K562 (cell line): ENCODE measurements around the gene FXYD4. TPM values are rescaled to one million over a fixed set of nuclear protein-coding genes. Genes with fewer than 3 reads are reported as not detected.

Experiments
- ATAC-seq: fragments of 200-7000 bp; cut with Tn5 transposase; 3 replicates; pipeline ENCODE4 v1.9.1; 2020; ENCODE audit warnings: moderate library complexity
- BruUV-seq: library from RNA; stranded (reverse); fragments of 400-500 nt; replicated peaks from 2 replicates; lab custom pipeline; 2021; lab: Mats Ljungman, UMichigan
- CTCF ChIA-PET: fragments of 300-600 bp; formaldehyde crosslinking; extraction: SDS; loops from one replicate; lab custom pipeline; 2021; ENCODE audit warnings: low intra/inter-chr PET ratio; lab: Yijun Ruan, JAX
- POLR2A ChIA-PET: fragments of 300-600, 350-650 bp; sonication (Branson Sonifier 250); formaldehyde crosslinking; extraction: SDS; loops from one replicate; lab custom pipeline; 2021; ENCODE audit warnings: antibody characterized with exemption, inconsistent platforms; lab: Yijun Ruan, JAX
- DNase-seq, 4 experiments: peaks; one replicate each; pipeline versions ENCODE4 v3.0.0 to v3.0.0-alpha.2; 2011 to 2018; ENCODE audit warnings: low spot score in 3 of 4, mixed read lengths in 3 of 4; ENCODE audit errors: extremely low read depth in 1 of 4
- FAIRE-seq: peaks from 2 replicates; lab custom pipeline; 2011; peaks lifted over from hg19 to GRCh38; lab: Jason Lieb, UNC
- H2AFZ ChIP-seq: 2 replicates; pipeline ENCODE4 v1.6.0; 2011; ENCODE audit warnings: low read depth, low read length, control low read depth, inconsistent platforms
- H3K27ac ChIP-seq: fragments of 200-600 bp; 3 replicates; pipeline ENCODE4 v1.8.0; 2011; ENCODE audit warnings: low read depth, mild to moderate bottlenecking, control low read depth, inconsistent platforms, low read length, moderate library complexity, mixed read lengths; ENCODE audit errors: extremely low read depth
- H3K27me3 ChIP-seq, 2 experiments: fragments of 300-600 bp in 1 of 2; 2 replicates in 1 of 2; 3 replicates in 1 of 2; pipeline versions ENCODE4 v1.6.0 to v1.8.0; 2011; ENCODE audit warnings: inconsistent platforms in 2 of 2, low read length in 2 of 2, mild to moderate bottlenecking in 1 of 2, mixed read lengths in 1 of 2, moderate library complexity in 1 of 2; ENCODE audit not compliant: control insufficient read depth in 2 of 2, insufficient read depth in 2 of 2
- H3K36me3 ChIP-seq: fragments of 300-600 bp; 3 replicates; pipeline ENCODE4 v1.8.0; 2011; ENCODE audit warnings: mild to moderate bottlenecking, low read length, inconsistent platforms; ENCODE audit not compliant: control insufficient read depth, insufficient read depth
- H3K4me1 ChIP-seq, 2 experiments: fragments of 200-600 bp in 1 of 2; replicated peaks in 1 of 2; 2 replicates in 1 of 2; 3 replicates in 1 of 2; pipeline versions ENCODE4 v1.5.1 to v1.8.0; 2011; ENCODE audit warnings: inconsistent platforms in 2 of 2, low read length in 2 of 2, mild to moderate bottlenecking in 1 of 2, mixed read lengths in 1 of 2, moderate library complexity in 1 of 2; ENCODE audit not compliant: control insufficient read depth in 2 of 2, insufficient read depth in 2 of 2
- H3K4me2 ChIP-seq: 2 replicates; pipeline ENCODE4 v1.6.1; 2011; ENCODE audit warnings: low read length, control low read depth, inconsistent platforms, mixed read lengths; ENCODE audit not compliant: insufficient read depth
- H3K4me3 ChIP-seq: fragments of 200-600 bp; sonication (generic), shearing (Covaris generic); 2 replicates; pipeline ENCODE4 v1.5.1; 2016; ENCODE audit warnings: control low read depth, inconsistent platforms
- H3K79me2 ChIP-seq: fragments of 200-600 bp; 3 replicates; pipeline ENCODE4 v1.8.0; 2011; ENCODE audit warnings: low read length, inconsistent platforms; ENCODE audit not compliant: control insufficient read depth, insufficient read depth
- H3K9ac ChIP-seq, 2 experiments: 2 replicates each; pipeline versions ENCODE4 v1.6.0 to v1.6.1; 2011; ENCODE audit warnings: low read depth in 2 of 2, low read length in 2 of 2, control low read depth in 1 of 2, inconsistent platforms in 1 of 2, mild to moderate bottlenecking in 1 of 2, mixed read lengths in 1 of 2; ENCODE audit not compliant: insufficient read depth in 1 of 2
- H3K9me1 ChIP-seq: one replicate; pipeline ENCODE4 v1.6.0; 2011; ENCODE audit warnings: inconsistent platforms, mild to moderate bottlenecking, low read length, moderate library complexity; ENCODE audit not compliant: control insufficient read depth, insufficient read depth
- H3K9me3 ChIP-seq: replicated peaks from 2 replicates; pipeline ENCODE4 v1.5.1; 2011; ENCODE audit warnings: low read depth, low read length, inconsistent platforms; ENCODE audit not compliant: control insufficient read depth, insufficient read depth
- H4K20me1 ChIP-seq: replicated peaks from 2 replicates; pipeline ENCODE4 v1.6.1; 2011; ENCODE audit warnings: low read length, inconsistent platforms, mixed read lengths; ENCODE audit not compliant: control insufficient read depth, insufficient read depth
- CBX2 ChIP-seq: fragments of 200-600 bp; sonication (generic); IDR thresholded peaks from one replicate; pipeline ENCODE4 v1.6.1; 2012; ENCODE audit warnings: mild to moderate bottlenecking, low read length, inconsistent platforms; ENCODE audit not compliant: insufficient read depth, poor library complexity, severe bottlenecking
- HDAC2 ChIP-seq: fragments of 450-650 bp; IDR thresholded peaks from 2 replicates; pipeline ENCODE4 v1.6.1; 2016; ENCODE audit warnings: mild to moderate bottlenecking
- KLF6 ChIP-seq: fragments of 250-450 bp; sonication (Bioruptor Pico); IDR thresholded peaks from 2 replicates; pipeline ENCODE4 v1.4.0; 2020; ENCODE audit warnings: mild to moderate bottlenecking, moderate library complexity, borderline replicate concordance
- POLR2AphosphoS5 ChIP-seq: IDR thresholded peaks from 2 replicates; pipeline ENCODE4 v1.6.1; 2011; ENCODE audit warnings: mild to moderate bottlenecking, low read depth, low read length, moderate library complexity; ENCODE audit not compliant: control insufficient read depth, insufficient read depth
- ZC3H11A ChIP-seq: IDR thresholded peaks from 2 replicates; pipeline ENCODE4 v1.6.1; 2012; ENCODE audit warnings: low read depth, low read length, improper control_type of control experiment
- ZNF318 ChIP-seq, 2 experiments: fragments of 450-650 bp; IDR thresholded peaks; 2 replicates each; pipeline ENCODE4 v1.6.1; 2016; ENCODE audit warnings: mild to moderate bottlenecking in 2 of 2, borderline replicate concordance in 1 of 2, low read depth in 1 of 2, moderate library complexity in 1 of 2
- WGBS: fragments of 100-300 bp; shearing (Covaris generic); methylation state at CpG from one replicate; pipeline ENCODE4 v1.1.6; 2016; ENCODE audit warnings: low coverage, mixed read lengths; ENCODE audit not compliant: insufficient coverage; ENCODE audit errors: missing lambda C conversion rate; 5-methylcytosine and 5-hydroxymethylcytosine counted together
- in situ Hi-C: fragments of 300-500 bp; cut with MboI; formaldehyde crosslinking; loops from 4 replicates; pipeline ENCODE4 v1.15.0; 2018; ENCODE audit warnings: inconsistent platforms, mixed read lengths
- intact Hi-C: fragments of 100-400 bp; cut with micrococcal nuclease; formaldehyde crosslinking; loops from 2 replicates; pipeline ENCODE4 v1.14.2; 2022
- polyA plus RNA-seq, 8 experiments: library from polyadenylated mRNA; depleted of rRNA in 4 of 8; stranded (reverse) in 5 of 8; unstranded in 3 of 8; fragments of >200 nt; fragmentation: Nextera tagmentation in 2 of 8; fragmentation: Illumina TruSeq in 1 of 8; extraction: Ambion mirVana in 2 of 8; extraction: Trizol in 1 of 8; gene quantifications; 2 replicates each; pipeline versions ENCODE4 v1.2.1 to v1.2.3, GENCODE V29; 2011 to 2014; ENCODE audit warnings: inconsistent platforms in 1 of 8, missing spikeins in 1 of 8
- total RNA-seq, 7 experiments: library from RNA; depleted of rRNA in 6 of 7; stranded (reverse); fragments of >200 nt in 6 of 7; fragmentation: Illumina TruSeq in 2 of 7; extraction: Trizol in 2 of 7; gene quantifications; 2 replicates each; pipeline versions ENCODE4 v1.2.1 to v1.2.3, GENCODE V29; 2011 to 2021; ENCODE audit warnings: low replicate concordance in 1 of 7
- TF ChIP-seq, protein P1 (sequence below), 2 experiments: fragments of 450-650 bp in 1 of 2; sonication (generic) in 1 of 2; formaldehyde crosslinking in 1 of 2; IDR thresholded peaks in 1 of 2; conservative IDR thresholded peaks in 1 of 2; 2 replicates each; pipeline versions ENCODE4 v1.6.1 to v1.8.1; 2016 to 2023; ENCODE audit warnings: mild to moderate bottlenecking in 2 of 2, moderate library complexity in 2 of 2, inconsistent platforms in 1 of 2, missing genetic modification reagents in 1 of 2
- TF ChIP-seq, protein P2 (sequence below): fragments of 200-800 bp; sonication (Bioruptor generic); IDR thresholded peaks from 2 replicates; pipeline ENCODE4 v1.6.1; 2017; ENCODE audit warnings: missing genetic modification characterization, missing compliant biosample characterization

Gene FXYD4
- total and polyA plus RNA-seq, 9 of the 15 experiments (the other 6 are each of a cell fraction or from before 2014, with no cell fraction given) = not detected

GRCh38 chr10:43351301-43351700 lies 20.1 kb upstream of the FXYD4 start:
- no peak for ATAC-seq
- Histone ChIP-seq H3K27me3 (peaks cover 13 to 19% of the 10 kb centered on the region in 2 experiments; a peak in 4 of 5 replicates), H3K79me2 (no peaks in the 10 kb centered on the region), H3K4me3 (no peak overlapping the region), H2AFZ (no peak overlapping the region), H3K4me2 (no peak overlapping the region), H3K9me3 (no peaks in the 10 kb centered on the region), H3K36me3 (no peaks in the 10 kb centered on the region), H3K9ac (no peak overlapping the region), H4K20me1 (no peaks in the 10 kb centered on the region), H3K9me1 (no peaks in the 10 kb centered on the region), H3K4me1 (peaks cover 6 to 22% of the 10 kb centered on the region in 2 experiments)
- no peak for DNase-seq
- WGBS = 14% methylated on average over 10 of the region's 14 CpGs
- in situ Hi-C loops = no loop called here
- FAIRE-seq = no peak
- CTCF ChIA-PET = no interaction called here
- POLR2A ChIA-PET = no interaction called here
- intact Hi-C loops = no loop called here
- no TSS peak for BruUV-seq
- TF ChIP-seq, protein P1, sequence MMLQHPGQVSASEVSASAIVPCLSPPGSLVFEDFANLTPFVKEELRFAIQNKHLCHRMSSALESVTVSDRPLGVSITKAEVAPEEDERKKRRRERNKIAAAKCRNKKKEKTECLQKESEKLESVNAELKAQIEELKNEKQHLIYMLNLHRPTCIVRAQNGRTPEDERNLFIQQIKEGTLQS (IDR thresholded peaks at IDR 0.05) = no peak
- TF ChIP-seq, protein P1 (CRISPR knock-in tag; conservative IDR thresholded peaks at IDR 0.05) = no peak
- TF ChIP-seq, protein P2, sequence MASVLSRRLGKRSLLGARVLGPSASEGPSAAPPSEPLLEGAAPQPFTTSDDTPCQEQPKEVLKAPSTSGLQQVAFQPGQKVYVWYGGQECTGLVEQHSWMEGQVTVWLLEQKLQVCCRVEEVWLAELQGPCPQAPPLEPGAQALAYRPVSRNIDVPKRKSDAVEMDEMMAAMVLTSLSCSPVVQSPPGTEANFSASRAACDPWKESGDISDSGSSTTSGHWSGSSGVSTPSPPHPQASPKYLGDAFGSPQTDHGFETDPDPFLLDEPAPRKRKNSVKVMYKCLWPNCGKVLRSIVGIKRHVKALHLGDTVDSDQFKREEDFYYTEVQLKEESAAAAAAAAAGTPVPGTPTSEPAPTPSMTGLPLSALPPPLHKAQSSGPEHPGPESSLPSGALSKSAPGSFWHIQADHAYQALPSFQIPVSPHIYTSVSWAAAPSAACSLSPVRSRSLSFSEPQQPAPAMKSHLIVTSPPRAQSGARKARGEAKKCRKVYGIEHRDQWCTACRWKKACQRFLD (CRISPR knock-in tag) = no peak
- TF ChIP-seq CBX2 (no peak), HDAC2 (no peak), POLR2AphosphoS5 (no peak), ZC3H11A (no peak), ZNF318 (IDR thresholded peaks at IDR 0.05; ENCODE audit: borderline replicate concordance in 1 of 2, low read depth in 1 of 2) (no peak), KLF6 (CRISPR knock-in tag) (no peak)
- TF ChIP-seq, all 486 proteins: peak for 0
- H3K27ac ChIP-seq = no peak overlapping the region
